Measurements from ENCODE around the gene EPOP. TPM values are rescaled to one million over a fixed set of nuclear protein-coding genes. Genes with fewer than 3 reads are reported as not detected.
"Not testable (repeated sequence)": the region's sequence is repeated elsewhere in the genome, so short reads cannot be mapped to it uniquely, and the experiment has no call there.

EPOP gene
- total RNA-seq, 1 donor from 2014 or later: 34.9 TPM

GRCh38 chr17:38636054-38636453 lies 38.7 kb downstream of the EPOP start:
- Mint-ChIP-seq H3K27me3 (ENCODE audit: low read depth) (peaks cover 17% of the 10 kb centered on the region), H3K4me1 (ENCODE audit: low read depth) (no peaks in the 10 kb centered on the region), H3K4me3 (ENCODE audit: low read depth) (no peak overlapping the region), H3K36me3 (ENCODE audit: low read depth) (no peaks in the 10 kb centered on the region), H3K9me3 (no peaks in the 10 kb centered on the region), H3K27ac (no peak overlapping the region)
- intact Hi-C loops (cut with micrococcal nuclease): no loop called here
- no peak for DNase-seq (ENCODE audit: low spot score)

GRCh38 chr17:38632334-38632733 lies 42.4 kb downstream of the EPOP start:
- DNase-seq (ENCODE audit: low spot score): no peak
- Mint-ChIP-seq H3K9me3 (no peaks in the 10 kb centered on the region), H3K27ac (no peak overlapping the region), H3K36me3 (ENCODE audit: low read depth) (no peaks in the 10 kb centered on the region), H3K4me3 (ENCODE audit: low read depth) (no peak overlapping the region), H3K4me1 (ENCODE audit: low read depth) (no peaks in the 10 kb centered on the region), H3K27me3 (ENCODE audit: low read depth) (peaks cover 9% of the 10 kb centered on the region)
- intact Hi-C loops (cut with micrococcal nuclease): no loop called here

DNA sequence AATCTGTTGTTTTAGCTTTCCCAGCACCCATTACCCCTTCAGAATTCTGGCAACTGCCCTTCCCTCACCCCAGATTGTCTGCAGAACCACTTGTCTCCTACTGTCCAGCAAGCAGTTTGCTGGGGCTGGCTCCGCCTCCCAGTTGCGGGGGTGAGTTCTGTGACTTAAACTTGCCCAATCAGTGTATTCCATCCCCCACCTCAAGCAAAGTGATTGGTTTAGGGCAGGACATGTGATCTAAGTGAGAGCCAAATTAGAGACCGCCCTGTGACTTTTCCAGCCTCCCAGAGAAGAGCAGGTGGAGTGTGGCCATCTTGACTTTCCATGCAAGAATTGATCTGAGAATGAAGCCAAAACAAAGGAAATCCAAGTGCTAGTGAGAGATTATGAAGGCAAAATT lies 46.3 kb downstream of the EPOP start:
- peaks cover 15% of the 10 kb centered on the region for H3K27me3 Mint-ChIP-seq (ENCODE audit: low read depth)
- H3K36me3 Mint-ChIP-seq (ENCODE audit: low read depth): no peaks in the 10 kb centered on the region
- H3K4me3 Mint-ChIP-seq (ENCODE audit: low read depth): no peak overlapping the region
- H3K9me3 Mint-ChIP-seq: no peaks in the 10 kb centered on the region
- H3K27ac Mint-ChIP-seq: no peak overlapping the region
- intact Hi-C loops (cut with micrococcal nuclease): no loop called here
- peaks cover 1% of the 10 kb centered on the region for H3K4me1 Mint-ChIP-seq (ENCODE audit: low read depth)
- DNase-seq (ENCODE audit: low spot score): no peak

DNA sequence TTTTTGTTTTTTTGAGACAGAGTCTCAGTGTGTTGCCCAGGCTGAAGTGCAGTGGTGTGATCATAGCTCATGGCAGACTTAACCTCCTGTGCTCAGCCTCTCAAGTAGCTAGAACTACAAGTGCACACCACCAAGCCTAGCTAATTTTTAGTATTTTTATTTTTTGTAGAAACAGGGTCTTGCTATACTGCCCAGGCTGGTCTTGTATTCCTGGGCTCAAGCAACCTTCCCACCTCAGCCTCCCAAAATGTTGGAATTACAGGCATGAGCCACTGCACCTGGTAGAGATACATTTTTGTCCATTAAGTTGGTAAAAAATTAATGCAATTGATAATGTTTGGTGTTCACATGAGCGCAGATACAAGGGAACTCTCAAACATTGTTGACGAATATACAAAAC lies 46.8 kb downstream of the EPOP start:
- Mint-ChIP-seq H3K36me3 (ENCODE audit: low read depth) (no peaks in the 10 kb centered on the region), H3K4me1 (ENCODE audit: low read depth) (peaks cover 1% of the 10 kb centered on the region), H3K4me3 (ENCODE audit: low read depth) (no peak overlapping the region), H3K9me3 (no peaks in the 10 kb centered on the region), H3K27me3 (ENCODE audit: low read depth) (peaks cover 15% of the 10 kb centered on the region), H3K27ac (no peak overlapping the region)
- DNase-seq (ENCODE audit: low spot score): no peak
- intact Hi-C loops (cut with micrococcal nuclease): no loop called here

- H3K4me1 Mint-ChIP-seq (ENCODE audit: low read depth); H3K4me3 Mint-ChIP-seq (ENCODE audit: low read depth); intact Hi-C loops (cut with micrococcal nuclease); H3K27ac Mint-ChIP-seq; H3K9me3 Mint-ChIP-seq; H3K36me3 Mint-ChIP-seq (ENCODE audit: low read depth); DNase-seq (ENCODE audit: low spot score): not testable (repeated sequence)
- peaks cover 15% of the 10 kb centered on the region for H3K27me3 Mint-ChIP-seq (ENCODE audit: low read depth)
These were observed 48.0 kb downstream of the EPOP start for GRCh38 chr17:38626606-38627226.

GRCh38 chr17:38625482-38625881 lies 49.3 kb downstream of the EPOP start:
- no peaks in the 10 kb centered on the region for H3K36me3 Mint-ChIP-seq (ENCODE audit: low read depth)
- DNase-seq (ENCODE audit: low spot score): no peak
- peaks cover 1% of the 10 kb centered on the region for H3K4me1 Mint-ChIP-seq (ENCODE audit: low read depth)
- peaks cover 25% of the 10 kb centered on the region for H3K27me3 Mint-ChIP-seq (ENCODE audit: low read depth)
- intact Hi-C loops (cut with micrococcal nuclease): no loop called here
- H3K9me3 Mint-ChIP-seq: no peaks in the 10 kb centered on the region
- H3K27ac Mint-ChIP-seq: no peak overlapping the region
- no peak overlapping the region for H3K4me3 Mint-ChIP-seq (ENCODE audit: low read depth)

DNA sequence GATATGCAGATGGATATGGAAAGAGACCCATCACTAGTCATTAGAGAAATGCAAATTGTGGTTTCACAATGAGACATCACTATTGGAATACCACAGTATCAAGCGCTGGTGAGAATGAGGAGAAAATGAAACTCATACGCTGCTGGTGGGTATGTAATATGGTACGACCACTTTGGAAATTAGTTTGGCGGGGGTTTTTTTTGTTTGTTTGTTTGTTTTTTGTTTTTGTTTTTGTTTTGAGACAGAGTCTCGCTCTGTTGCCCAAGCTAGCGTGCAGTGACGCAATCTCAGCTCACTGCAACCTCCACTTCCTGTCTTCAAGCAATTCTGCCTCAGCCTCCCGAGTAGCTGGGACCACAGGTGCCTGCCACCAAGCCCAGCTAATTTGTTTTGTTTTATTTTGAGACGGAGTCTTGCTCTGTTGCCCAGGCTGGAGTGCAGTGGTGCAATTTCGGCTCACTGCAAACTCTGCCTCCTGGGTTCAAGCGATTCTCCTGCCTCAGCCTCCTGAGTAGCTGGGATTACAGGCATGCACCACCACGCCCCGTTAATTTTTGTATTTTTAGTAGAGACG lies 49.9 kb downstream of the EPOP start:
- H3K4me3 Mint-ChIP-seq (ENCODE audit: low read depth); DNase-seq (ENCODE audit: low spot score); H3K36me3 Mint-ChIP-seq (ENCODE audit: low read depth); H3K4me1 Mint-ChIP-seq (ENCODE audit: low read depth); H3K9me3 Mint-ChIP-seq; intact Hi-C loops (cut with micrococcal nuclease); H3K27ac Mint-ChIP-seq: not testable (repeated sequence)
- peaks cover 25% of the 10 kb centered on the region for H3K27me3 Mint-ChIP-seq (ENCODE audit: low read depth)

Other genes with a start within 250 kb of the EPOP start
- gene ARHGAP23, start 246.5 kb downstream of the EPOP start, total RNA-seq: 0.32 and 1.2 TPM in 2 replicates
- 0.14 and 0.16 TPM in 2 replicates for gene SRCIN1, start 69.0 kb downstream of the EPOP start, total RNA-seq
- 211 and 213 TPM in 2 replicates for gene MLLT6, start 30.3 kb upstream of the EPOP start, total RNA-seq
- 32.2 and 37.0 TPM in 2 replicates for gene CISD3, start 55.4 kb upstream of the EPOP start, total RNA-seq
- gene PCGF2, start 73.4 kb upstream of the EPOP start, total RNA-seq: 5.8 and 7.4 TPM in 2 replicates
- gene PSMB3, start 77.8 kb upstream of the EPOP start, total RNA-seq: 337 and 342 TPM in 2 replicates
- 35.3 and 45.3 TPM in 2 replicates for gene PIP4K2B, start 124.6 kb upstream of the EPOP start, total RNA-seq
- gene CWC25, start 150.4 kb upstream of the EPOP start, total RNA-seq: 23.0 and 26.4 TPM in 2 replicates
- gene RPL23, start 178.8 kb upstream of the EPOP start, total RNA-seq: 1,775 and 1,796 TPM in 2 replicates
- 151 and 156 TPM in 2 replicates for gene LASP1, start 195.1 kb upstream of the EPOP start, total RNA-seq

Data from activated T-helper 2 cell treated with anti-CD3 and anti-CD28 coated beads, Interferon-gamma antibody, Interleukin-2, Interleukin-4, amounts not matched to agents 10 μg/mL and 5 μg/mL and 100 μg/mL, durations not matched to agents 14 hours and 24 hours and 36 hours (primary cell).